GM12874 (cell line): ENCODE results near the gene OR2AG2.

Source experiments
- TF ChIP-seq, protein P1 (sequence below): IDR thresholded peaks from 2 replicates; pipeline ENCODE4 v1.5.1; 2011; ENCODE audit warnings: low read depth, mild to moderate bottlenecking, control low read depth, low read length, moderate library complexity; ENCODE audit not compliant: insufficient read depth

OR2AG2 gene

DNA sequence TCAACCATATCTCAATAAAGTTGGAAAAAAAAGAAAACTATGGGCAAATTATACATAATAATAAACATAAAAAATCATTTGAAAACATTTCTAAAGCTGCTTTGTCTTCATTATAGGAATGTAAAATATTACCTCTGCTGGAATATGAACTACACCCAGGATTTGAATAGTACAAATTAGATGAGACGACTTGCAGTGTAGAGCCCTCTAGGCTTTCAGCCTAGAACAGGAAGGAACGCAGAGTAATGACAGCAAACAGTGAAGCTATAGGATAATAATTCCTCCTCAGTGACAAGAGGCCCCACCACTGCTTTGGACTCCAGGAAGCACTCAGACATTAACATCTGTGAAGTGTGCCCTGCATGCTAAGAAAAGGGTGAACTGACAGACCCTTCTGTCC lies 18.8 kb upstream of the OR2AG2 start:
- TF ChIP-seq, protein P1, sequence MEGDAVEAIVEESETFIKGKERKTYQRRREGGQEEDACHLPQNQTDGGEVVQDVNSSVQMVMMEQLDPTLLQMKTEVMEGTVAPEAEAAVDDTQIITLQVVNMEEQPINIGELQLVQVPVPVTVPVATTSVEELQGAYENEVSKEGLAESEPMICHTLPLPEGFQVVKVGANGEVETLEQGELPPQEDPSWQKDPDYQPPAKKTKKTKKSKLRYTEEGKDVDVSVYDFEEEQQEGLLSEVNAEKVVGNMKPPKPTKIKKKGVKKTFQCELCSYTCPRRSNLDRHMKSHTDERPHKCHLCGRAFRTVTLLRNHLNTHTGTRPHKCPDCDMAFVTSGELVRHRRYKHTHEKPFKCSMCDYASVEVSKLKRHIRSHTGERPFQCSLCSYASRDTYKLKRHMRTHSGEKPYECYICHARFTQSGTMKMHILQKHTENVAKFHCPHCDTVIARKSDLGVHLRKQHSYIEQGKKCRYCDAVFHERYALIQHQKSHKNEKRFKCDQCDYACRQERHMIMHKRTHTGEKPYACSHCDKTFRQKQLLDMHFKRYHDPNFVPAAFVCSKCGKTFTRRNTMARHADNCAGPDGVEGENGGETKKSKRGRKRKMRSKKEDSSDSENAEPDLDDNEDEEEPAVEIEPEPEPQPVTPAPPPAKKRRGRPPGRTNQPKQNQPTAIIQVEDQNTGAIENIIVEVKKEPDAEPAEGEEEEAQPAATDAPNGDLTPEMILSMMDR, result no peak

DNA sequence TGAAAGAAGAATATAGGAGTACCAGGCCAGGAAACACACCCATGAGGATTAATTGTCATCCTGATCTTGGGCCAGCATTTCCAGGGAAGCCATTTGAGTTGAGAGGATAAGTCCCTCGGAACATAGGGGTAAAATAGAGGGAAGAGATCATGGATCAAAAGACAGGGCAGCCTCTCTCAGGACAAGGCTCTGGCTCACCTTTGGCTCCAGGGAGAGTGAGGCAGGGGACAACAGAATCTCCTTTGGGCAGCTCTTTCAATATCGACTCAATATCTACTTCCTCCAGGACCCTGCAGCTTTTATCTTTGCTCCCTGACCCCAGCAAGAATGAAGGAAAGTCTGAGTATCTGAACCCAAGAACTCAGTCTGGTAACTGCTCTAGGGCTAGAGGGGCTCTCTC lies 10.9 kb upstream of the OR2AG2 start, which contains the start of gene OR2AG1:
TSS of gene OR2AG1 (plus strand) at position 301 of the 400 bp plus-strand sequence. CDS start 2,018 bp downstream, outside the sequence.
- TF ChIP-seq, protein P1, result no peak

DNA sequence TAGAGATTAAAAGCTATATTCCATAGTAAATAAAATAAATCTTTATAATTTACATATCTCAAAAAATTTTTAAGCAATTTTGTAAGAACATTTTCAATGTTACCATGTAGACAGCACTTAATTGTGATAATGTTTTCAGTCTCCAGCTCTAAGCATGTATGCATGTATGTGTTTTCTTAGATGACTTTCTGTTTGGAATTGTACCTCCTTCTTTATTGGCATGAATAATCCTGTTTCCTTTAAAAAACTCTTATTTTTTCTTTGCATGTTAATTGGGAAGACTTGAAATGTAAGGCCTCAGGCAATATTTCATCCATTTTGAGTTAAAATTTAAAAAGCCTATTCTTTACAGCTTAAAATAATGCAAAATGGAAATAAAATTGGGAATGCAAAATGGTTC lies 9.1 kb upstream of the OR2AG2 start:
- TF ChIP-seq, protein P1, result no peak

DNA sequence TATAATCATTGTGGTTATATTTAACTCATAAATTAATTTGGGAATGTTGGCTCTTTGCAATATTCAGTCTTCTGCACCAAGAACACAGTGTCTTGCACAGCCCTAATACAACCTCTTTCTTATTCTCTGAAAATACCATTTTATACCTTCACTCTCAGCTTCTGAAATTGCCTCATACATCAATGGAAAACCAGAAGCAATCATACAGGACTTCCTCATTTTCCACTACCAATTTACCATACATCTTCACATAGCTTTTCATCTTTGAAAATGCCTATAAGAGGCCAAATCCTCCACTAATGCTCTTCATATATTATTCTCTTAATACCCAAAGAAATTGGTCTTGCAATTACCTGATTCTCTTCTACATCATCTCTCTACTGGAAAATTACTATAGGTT lies 6.7 kb upstream of the OR2AG2 start:
- TF ChIP-seq, protein P1, result no peak

DNA sequence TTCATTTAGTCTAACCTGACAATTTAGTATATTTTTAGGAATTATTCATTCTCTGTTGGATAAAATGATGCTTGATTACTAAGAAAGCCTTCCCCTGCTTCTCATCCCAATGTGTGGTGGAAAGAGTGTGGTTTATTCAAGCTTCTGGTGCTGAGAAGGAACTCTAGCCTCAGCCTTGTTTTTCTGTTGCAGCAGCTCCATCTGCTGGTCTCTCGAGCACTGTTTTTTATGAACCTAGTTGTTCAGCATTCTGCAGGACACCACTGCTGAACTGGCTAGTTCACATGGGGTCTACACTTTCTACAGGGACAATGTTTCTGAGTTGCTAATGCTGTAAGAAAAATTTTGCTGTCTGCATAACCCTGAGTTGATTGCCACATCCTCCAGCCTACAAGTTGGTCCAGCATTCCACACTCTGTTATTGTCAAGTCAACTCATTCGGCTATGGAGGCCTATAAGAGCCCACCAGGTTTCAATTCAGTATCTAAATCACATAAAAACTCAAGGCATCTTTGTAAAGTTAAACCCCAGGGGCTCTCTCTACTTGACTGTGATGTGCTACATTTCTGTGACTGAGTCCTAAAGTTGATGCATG lies 14.3 kb downstream of the OR2AG2 start:
- TF ChIP-seq, protein P1, result peak; percentile 65

DNA sequence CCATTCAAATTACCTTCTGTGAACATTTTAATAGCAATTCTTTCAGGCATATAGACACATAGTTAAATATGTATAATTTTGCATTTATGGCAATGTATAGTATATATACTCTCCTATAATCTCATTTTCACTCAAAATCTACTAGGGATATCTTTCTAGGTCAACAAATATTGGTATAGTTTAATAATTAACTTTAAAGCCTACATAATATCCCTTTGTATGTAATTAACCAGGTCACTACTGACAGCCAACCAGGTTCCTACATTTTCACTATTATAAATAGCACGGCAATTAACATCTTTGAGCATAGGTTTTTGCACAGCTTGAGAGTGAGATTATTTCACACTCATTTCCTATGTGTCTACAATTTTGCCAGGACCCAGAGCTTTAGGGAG lies 15.8 kb downstream of the OR2AG2 start:
- TF ChIP-seq, protein P1, result no peak

DNA sequence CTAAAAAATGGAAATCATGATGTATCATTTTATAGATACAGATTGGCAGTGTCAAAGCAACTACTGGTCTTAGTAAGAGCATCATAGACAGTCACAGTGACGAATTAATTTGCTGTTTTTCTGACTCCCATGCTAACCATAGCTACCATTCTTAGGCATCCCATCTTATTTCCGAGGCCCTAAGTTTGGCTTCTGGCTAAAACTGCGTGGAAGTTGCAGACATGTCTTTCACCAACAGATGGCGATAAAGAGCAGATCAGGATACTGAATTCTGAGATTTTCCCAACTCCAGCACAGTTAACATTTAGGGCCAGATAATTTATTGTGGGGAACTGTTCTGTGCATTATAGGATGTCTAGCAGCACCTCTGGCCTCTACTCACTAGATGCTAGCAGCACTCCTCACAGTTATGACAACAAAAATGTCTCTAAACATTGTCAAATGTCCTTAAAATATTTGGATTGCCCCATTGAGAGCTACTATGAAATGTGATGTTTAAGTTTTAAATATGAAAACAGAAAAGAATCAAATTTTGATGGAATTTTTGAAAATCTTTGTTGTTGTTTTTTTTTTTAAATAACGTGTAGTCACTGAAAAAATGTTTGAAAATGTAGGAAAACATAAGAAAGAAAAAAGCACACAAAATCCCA lies 16.3 kb downstream of the OR2AG2 start:
- TF ChIP-seq, protein P1, result peak; percentile 81
